MG63 (cell line): ENCODE data around the gene RXFP1. TPM values are rescaled to one million over a fixed set of nuclear protein-coding genes. Genes with fewer than 3 reads are reported as not detected.
A peak's percentile ranks its signal among the peaks of the same experiment; 100 is the strongest.

Experiments used
- DNase-seq: peaks from one replicate; pipeline ENCODE4 v3.0.0-alpha.2; 2020
- H3K27me3 ChIP-seq: fragments of 250-450 bp; sonication (Bioruptor Pico); 2 replicates; pipeline ENCODE4 v1.5.1; 2020; ENCODE audit warnings: mild to moderate bottlenecking, moderate library complexity
- H3K36me3 ChIP-seq: fragments of 250-450 bp; sonication (Bioruptor Pico); 2 replicates; pipeline ENCODE4 v1.5.1; 2020; ENCODE audit warnings: mild to moderate bottlenecking, moderate library complexity
- H3K4me3 ChIP-seq: fragments of 250-450 bp; sonication (Bioruptor Pico); 2 replicates; pipeline ENCODE4 v1.5.1; 2020; ENCODE audit warnings: mild to moderate bottlenecking, moderate library complexity
- H3K9me3 ChIP-seq: fragments of 250-450 bp; sonication (Bioruptor Pico); 2 replicates; pipeline ENCODE4 v1.5.1; 2020; ENCODE audit warnings: mild to moderate bottlenecking, moderate library complexity
- total RNA-seq: library from RNA; depleted of rRNA; stranded (reverse); fragments of >200 nt; shearing (Covaris generic); gene quantifications from 2 replicates; pipeline ENCODE4 v1.2.3, GENCODE V29; 2014; ENCODE audit warnings: low replicate concordance

The RXFP1 gene
- total RNA-seq, 1 experiment from 2014 or later = not detected

- no peaks in the 10 kb centered on the region for H3K9me3 ChIP-seq
- no peaks in the 10 kb centered on the region for H3K36me3 ChIP-seq
- H3K4me3 ChIP-seq = no peak overlapping the region
- no peaks in the 10 kb centered on the region for H3K27me3 ChIP-seq
- peak; percentile 80 for DNase-seq
These were observed 13.5 kb downstream of the RXFP1 start for GRCh38 chr4:158535130-158535614.

GRCh38 chr4:158536833-158537232 lies 15.2 kb downstream of the RXFP1 start:
- no peak for DNase-seq
- Histone ChIP-seq H3K4me3 (no peak overlapping the region), H3K9me3 (no peaks in the 10 kb centered on the region), H3K27me3 (no peaks in the 10 kb centered on the region), H3K36me3 (no peaks in the 10 kb centered on the region)

GRCh38 chr4:158538176-158538575 lies 16.5 kb downstream of the RXFP1 start:
- DNase-seq = peak; percentile 43
- H3K4me3 ChIP-seq = no peak overlapping the region
- H3K27me3 ChIP-seq = no peaks in the 10 kb centered on the region
- no peaks in the 10 kb centered on the region for H3K9me3 ChIP-seq
- H3K36me3 ChIP-seq = no peaks in the 10 kb centered on the region

DNA sequence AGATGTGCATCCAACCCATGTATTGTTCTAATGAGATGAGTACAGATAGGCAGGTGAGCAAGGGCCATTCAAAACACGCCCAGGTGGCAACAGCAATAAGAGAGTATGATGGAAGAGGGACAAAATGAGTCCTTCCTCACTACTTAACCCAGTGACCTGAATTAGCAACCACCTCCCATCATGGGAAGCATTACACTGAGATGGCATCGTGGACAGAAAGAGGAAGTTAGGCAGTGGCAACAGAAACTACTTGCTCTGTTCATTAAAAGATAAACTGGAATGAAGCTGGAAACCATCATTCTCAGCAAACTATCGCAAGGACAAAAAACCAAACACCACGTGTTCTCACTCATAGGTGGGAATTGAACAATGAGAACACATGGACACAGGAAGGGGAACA lies 17.2 kb downstream of the RXFP1 start:
- H3K36me3 ChIP-seq = no peaks in the 10 kb centered on the region
- no peaks in the 10 kb centered on the region for H3K27me3 ChIP-seq
- no peak overlapping the region for H3K4me3 ChIP-seq
- no peak for DNase-seq
- H3K9me3 ChIP-seq = no peaks in the 10 kb centered on the region

GRCh38 chr4:158540125-158540907 lies 18.6 kb downstream of the RXFP1 start:
- no peak for DNase-seq
- peaks cover 3% of the 10 kb centered on the region for H3K9me3 ChIP-seq
- H3K4me3 ChIP-seq = no peak overlapping the region
- H3K27me3 ChIP-seq = no peaks in the 10 kb centered on the region
- H3K36me3 ChIP-seq = no peaks in the 10 kb centered on the region

GRCh38 chr4:158541506-158541905 lies 19.8 kb downstream of the RXFP1 start:
- Histone ChIP-seq H3K36me3 (no peaks in the 10 kb centered on the region), H3K4me3 (no peak overlapping the region), H3K9me3 (peaks cover 10% of the 10 kb centered on the region), H3K27me3 (no peaks in the 10 kb centered on the region)
- no peak for DNase-seq

DNA sequence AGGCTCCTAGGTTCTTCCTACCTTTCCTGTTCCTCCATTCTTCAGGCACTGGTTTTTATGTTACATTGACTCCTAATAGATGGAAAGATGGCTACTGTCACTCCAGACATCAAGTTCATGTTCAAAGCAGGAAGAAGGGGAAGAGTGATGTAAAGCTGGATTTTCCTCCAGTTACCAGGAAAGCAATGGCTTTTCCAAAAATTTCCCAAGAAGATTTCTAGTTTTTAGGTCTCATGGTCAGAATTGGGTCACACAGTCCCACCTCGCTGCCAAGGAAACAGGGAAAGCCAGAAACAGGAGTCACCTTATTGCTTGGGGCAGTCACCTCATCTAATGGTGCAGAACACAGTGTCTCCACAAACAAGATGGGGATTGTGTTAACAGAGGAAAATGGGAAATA lies 21.5 kb downstream of the RXFP1 start:
- Histone ChIP-seq H3K4me3 (no peak overlapping the region), H3K36me3 (no peaks in the 10 kb centered on the region), H3K27me3 (no peaks in the 10 kb centered on the region), H3K9me3 (peaks cover 20% of the 10 kb centered on the region)
- no peak for DNase-seq

- no peaks in the 10 kb centered on the region for H3K27me3 ChIP-seq
- no peak for DNase-seq
- H3K36me3 ChIP-seq = no peaks in the 10 kb centered on the region
- peaks cover 25% of the 10 kb centered on the region for H3K9me3 ChIP-seq
- no peak overlapping the region for H3K4me3 ChIP-seq
These were observed 22.5 kb downstream of the RXFP1 start for GRCh38 chr4:158544141-158544540.

GRCh38 chr4:158553364-158553763 lies 31.7 kb downstream of the RXFP1 start:
- H3K27me3 ChIP-seq = peaks cover 3% of the 10 kb centered on the region; the same call in 1 of the 2 replicates
- H3K4me3 ChIP-seq = no peak overlapping the region
- peaks cover 8% of the 10 kb centered on the region for H3K9me3 ChIP-seq
- no peaks in the 10 kb centered on the region for H3K36me3 ChIP-seq
- no peak for DNase-seq

DNA sequence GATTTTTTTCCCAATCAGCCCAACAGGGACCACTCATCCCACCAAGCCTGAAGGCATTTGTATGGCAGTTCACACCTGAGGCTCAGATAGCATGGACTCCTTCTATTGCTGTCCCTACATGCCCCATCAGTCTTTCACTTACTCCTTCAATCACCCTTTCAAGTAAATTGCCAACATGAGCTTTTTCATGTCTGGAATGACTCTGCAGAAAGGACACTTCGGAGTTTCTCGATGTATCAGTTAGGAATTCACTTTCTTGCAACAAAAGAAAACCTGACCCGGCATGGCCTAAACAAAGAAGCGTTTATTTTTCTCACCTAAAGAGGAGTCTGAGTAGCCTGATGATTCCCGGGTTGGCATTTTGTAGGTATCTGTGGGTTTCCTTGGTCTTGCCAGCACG lies 38.6 kb downstream of the RXFP1 start:
- Histone ChIP-seq H3K27me3 (peaks cover 3% of the 10 kb centered on the region; the same call in 1 of the 2 replicates), H3K4me3 (no peak overlapping the region), H3K9me3 (no peaks in the 10 kb centered on the region), H3K36me3 (no peaks in the 10 kb centered on the region)
- no peak for DNase-seq

DNA sequence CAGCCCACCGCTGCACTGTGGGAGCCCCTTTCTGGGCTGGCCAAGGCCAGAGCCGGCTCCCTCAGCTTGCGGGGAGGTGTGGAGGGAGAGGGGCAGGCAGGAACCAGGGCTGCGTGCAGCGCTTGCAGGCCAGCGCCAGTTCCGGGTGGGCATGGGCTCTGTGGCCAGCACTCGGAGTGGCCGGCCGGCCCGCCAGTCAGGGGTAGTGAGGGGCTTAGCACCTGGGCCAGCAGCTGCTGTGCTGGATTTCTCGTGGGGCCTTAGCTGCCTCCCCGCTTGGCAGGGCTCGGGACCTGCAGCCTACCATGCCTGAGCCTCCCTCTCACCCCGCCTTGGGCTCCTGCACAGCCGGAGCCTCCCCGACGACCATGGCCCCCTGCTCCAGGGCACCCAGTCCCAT lies 45.2 kb downstream of the RXFP1 start:
- H3K9me3 ChIP-seq = peaks cover 5% of the 10 kb centered on the region; the same call in 1 of the 2 replicates
- H3K36me3 ChIP-seq = no peaks in the 10 kb centered on the region
- H3K4me3 ChIP-seq = no peak overlapping the region
- no peak for DNase-seq
- H3K27me3 ChIP-seq = no peaks in the 10 kb centered on the region

DNA sequence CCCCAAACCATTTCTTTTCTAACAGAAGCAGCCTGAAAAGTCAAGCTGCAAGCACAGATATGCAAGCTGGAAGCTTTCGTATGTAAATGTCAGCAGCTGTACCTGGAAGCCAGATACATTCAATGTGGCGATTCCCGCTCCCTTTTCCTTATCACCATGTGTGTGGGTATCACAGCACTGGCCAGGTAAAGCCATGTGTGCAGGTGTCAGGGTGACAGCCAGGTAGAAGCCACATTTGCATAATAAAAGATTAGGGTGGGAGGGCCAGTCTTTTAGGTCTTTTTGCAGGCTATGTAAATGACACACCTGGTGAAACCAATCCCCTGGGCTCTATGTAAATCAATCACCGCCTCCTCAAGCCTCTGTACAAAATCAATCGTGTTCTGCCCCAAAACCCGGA lies 50.1 kb downstream of the RXFP1 start:
- H3K36me3 ChIP-seq = no peaks in the 10 kb centered on the region

GRCh38 chr4:158572608-158573007 lies 50.9 kb downstream of the RXFP1 start:
- no peak for DNase-seq
- Histone ChIP-seq H3K27me3 (no peaks in the 10 kb centered on the region), H3K9me3 (peaks cover 3% of the 10 kb centered on the region; the same call in 1 of the 2 replicates), H3K4me3 (no peak overlapping the region), H3K36me3 (no peaks in the 10 kb centered on the region)

More for the DNA sequence above, 50.1 kb downstream of the RXFP1 start:
- Histone ChIP-seq H3K4me3 (no peak overlapping the region), H3K27me3 (no peaks in the 10 kb centered on the region), H3K9me3 (peaks cover 5% of the 10 kb centered on the region; the same call in 1 of the 2 replicates)
- DNase-seq = no peak

DNA sequence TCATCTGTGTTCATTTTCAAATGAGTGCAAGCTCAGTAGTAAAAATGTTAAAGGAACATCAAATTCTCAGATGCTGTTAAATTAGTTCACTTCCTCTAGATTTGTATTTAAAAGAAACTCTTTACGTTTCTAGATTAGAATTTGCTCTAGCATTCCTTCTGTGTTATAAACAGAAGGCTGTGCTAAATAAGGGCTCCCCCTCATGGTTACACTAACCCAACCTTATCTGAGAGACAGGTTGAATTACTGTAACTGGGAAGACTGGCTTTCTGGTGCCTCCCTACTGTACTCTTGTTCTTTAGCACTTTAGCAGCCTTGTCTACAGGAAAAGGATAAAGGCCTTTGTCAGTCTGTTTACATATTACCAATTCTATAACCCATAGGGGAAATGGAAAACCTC lies 56.8 kb downstream of the RXFP1 start:
- no peaks in the 10 kb centered on the region for H3K36me3 ChIP-seq
- DNase-seq = peak; percentile 23
- H3K27me3 ChIP-seq = no peaks in the 10 kb centered on the region
- H3K4me3 ChIP-seq = no peak overlapping the region
- no peaks in the 10 kb centered on the region for H3K9me3 ChIP-seq

DNA sequence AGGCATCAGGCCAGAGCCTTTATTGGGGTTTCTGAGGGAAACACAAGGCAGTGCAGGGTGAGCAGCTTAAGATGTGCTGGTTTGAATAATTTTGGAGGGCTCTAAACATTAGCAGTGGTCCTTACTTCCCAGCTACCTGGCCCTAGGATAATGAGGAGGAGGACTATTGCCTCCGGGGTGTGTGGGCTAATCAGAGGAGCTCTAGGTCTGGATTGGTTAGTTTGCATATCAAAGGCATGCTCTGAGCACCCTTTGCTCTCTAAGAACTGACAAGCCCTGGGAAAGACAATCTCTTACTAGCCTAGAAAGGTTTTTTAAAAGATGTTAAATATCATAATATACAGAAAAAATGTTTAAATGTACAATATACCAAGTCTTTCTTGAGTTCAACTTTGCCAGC lies 58.4 kb downstream of the RXFP1 start:
- Histone ChIP-seq H3K4me3 (no peak overlapping the region), H3K36me3 (no peaks in the 10 kb centered on the region)
- DNase-seq = no peak

DNA sequence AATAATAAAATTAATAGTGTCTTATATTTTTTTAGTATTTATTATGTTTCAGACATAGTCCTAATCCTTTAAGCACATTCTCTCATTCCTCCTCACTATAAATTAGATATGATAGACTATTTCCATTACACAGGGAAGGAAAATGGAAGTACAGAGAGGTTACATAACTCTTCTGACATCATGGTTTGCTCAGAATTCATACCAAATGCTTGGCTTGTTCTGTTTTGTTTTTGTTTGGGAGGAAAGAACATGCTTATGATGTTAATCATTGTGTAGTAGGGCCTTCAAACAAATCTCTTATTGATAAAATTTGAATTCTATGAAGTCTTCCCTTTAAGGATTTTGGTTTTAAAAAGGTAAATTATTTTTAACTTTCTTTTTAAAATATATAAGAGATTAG lies 59.5 kb downstream of the RXFP1 start:
- Histone ChIP-seq H3K27me3 (no peaks in the 10 kb centered on the region), H3K4me3 (no peak overlapping the region), H3K36me3 (no peaks in the 10 kb centered on the region), H3K9me3 (no peaks in the 10 kb centered on the region)
- DNase-seq = no peak

More for the DNA sequence above, 58.4 kb downstream of the RXFP1 start:
- no peaks in the 10 kb centered on the region for H3K27me3 ChIP-seq
- H3K9me3 ChIP-seq = no peaks in the 10 kb centered on the region

GRCh38 chr4:158586881-158587280 lies 65.2 kb downstream of the RXFP1 start:
- Histone ChIP-seq H3K9me3 (no peaks in the 10 kb centered on the region), H3K27me3 (no peaks in the 10 kb centered on the region), H3K4me3 (no peak overlapping the region), H3K36me3 (no peaks in the 10 kb centered on the region)
- DNase-seq = no peak

DNA sequence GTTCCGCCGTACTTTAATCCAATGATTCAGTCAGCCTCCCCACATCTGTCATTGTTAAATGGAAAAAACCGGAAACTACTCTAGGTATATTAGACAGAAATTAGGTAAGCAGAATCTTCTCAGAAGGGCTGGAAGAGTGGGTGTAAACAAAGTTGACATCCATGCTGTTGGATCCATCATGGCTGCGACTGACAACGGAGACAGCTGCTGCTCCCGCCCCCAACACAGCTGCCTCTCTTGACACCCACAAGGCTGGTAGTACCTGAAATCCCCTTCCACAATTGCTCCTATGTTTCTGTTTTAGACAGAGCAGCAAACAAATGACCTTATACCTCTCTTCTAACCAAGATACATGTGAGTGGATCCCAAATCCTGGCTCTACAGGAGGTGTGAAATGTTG lies 66.6 kb downstream of the RXFP1 start:
- Histone ChIP-seq H3K27me3 (no peaks in the 10 kb centered on the region), H3K36me3 (no peaks in the 10 kb centered on the region), H3K4me3 (no peak overlapping the region), H3K9me3 (no peaks in the 10 kb centered on the region)
- DNase-seq = no peak
